MCF 10A (cell line): ENCODE results near the gene DNAH17. TPM values are rescaled to one million over a fixed set of nuclear protein-coding genes. Genes with fewer than 3 reads are reported as not detected.

ENCODE experiments used
- BruUV-seq: library from RNA; stranded (reverse); fragments of 400-500 nt; replicated peaks from 2 replicates; lab custom pipeline; 2021; lab: Mats Ljungman, UMichigan
- CTCF ChIA-PET: fragments of 300-600 bp; sonication (Branson Sonifier 250); formaldehyde crosslinking; extraction: SDS; loops from one replicate; lab custom pipeline; 2021; ENCODE audit warnings: antibody characterized with exemption, inconsistent platforms; lab: Yijun Ruan, JAX
- POLR2A ChIA-PET: fragments of 300-600, 350-650 bp; sonication (Branson Sonifier 250); formaldehyde crosslinking; extraction: SDS; loops from one replicate; lab custom pipeline; 2020; ENCODE audit warnings: antibody characterized with exemption, inconsistent platforms; lab: Yijun Ruan, JAX
- DNase-seq: peaks from one replicate; pipeline ENCODE4 v3.0.0-alpha.2; 2018; ENCODE audit not compliant: unreplicated experiment
- H3K27ac Mint-ChIP-seq: one replicate; pipeline ENCODE4 v1.8.0; 2022; ENCODE audit warnings: mild to moderate bottlenecking, low read depth, mixed read lengths; ENCODE audit not compliant: unreplicated experiment
- H3K27me3 Mint-ChIP-seq: one replicate; pipeline ENCODE4 v1.8.0; 2022; ENCODE audit warnings: mixed read lengths; ENCODE audit not compliant: insufficient read depth, unreplicated experiment
- H3K36me3 Mint-ChIP-seq: one replicate; pipeline ENCODE4 v1.8.0; 2022; ENCODE audit warnings: mild to moderate bottlenecking, moderate library complexity, mixed read lengths; ENCODE audit not compliant: insufficient read depth, unreplicated experiment
- H3K4me1 Mint-ChIP-seq: one replicate; pipeline ENCODE4 v1.8.0; 2022; ENCODE audit warnings: mixed read lengths; ENCODE audit not compliant: insufficient read depth, unreplicated experiment
- H3K4me3 Mint-ChIP-seq: one replicate; pipeline ENCODE4 v1.8.0; 2022; ENCODE audit warnings: mild to moderate bottlenecking, moderate library complexity, mixed read lengths; ENCODE audit not compliant: unreplicated experiment
- H3K9me3 Mint-ChIP-seq: one replicate; pipeline ENCODE4 v1.8.0; 2022; ENCODE audit warnings: mixed read lengths; ENCODE audit not compliant: unreplicated experiment
- CTCF ChIP-seq: fragments of 200-600 bp; IDR thresholded peaks from one replicate; pipeline ENCODE4 v1.8.0; 2022; ENCODE audit warnings: antibody characterized with exemption, mild to moderate bottlenecking; ENCODE audit not compliant: unreplicated experiment
- intact Hi-C: fragments of 100-400 bp; cut with micrococcal nuclease; formaldehyde crosslinking; loops from 2 replicates; pipeline ENCODE4 v1.14.1; 2022
- total RNA-seq: library from RNA; stranded (reverse); gene quantifications from 2 replicates; pipeline ENCODE4 v1.2.3, GENCODE V29; 2022

DNAH17 gene
- total RNA-seq, 1 experiment from 2014 or later, result not detected

DNA sequence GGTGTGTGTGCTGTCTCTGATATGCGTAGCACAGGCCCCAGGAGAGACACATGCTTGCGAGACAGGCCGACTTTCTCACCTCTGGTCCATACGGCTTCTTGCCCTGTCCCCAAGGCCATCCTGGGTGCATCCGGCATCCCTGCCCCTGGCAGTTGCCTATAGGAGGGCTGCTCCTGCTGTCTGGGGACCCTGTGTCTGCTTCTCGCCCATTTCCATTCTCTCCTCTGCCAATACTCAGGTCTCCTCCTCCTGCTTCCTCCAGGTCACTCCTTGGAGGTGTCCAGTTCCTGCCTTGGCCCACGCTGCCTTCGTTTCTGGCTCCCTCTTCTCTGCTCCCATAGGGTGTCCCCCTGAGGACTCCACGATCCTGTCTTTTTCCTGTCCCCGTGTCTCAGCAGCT is 89.0 kb downstream of the DNAH17 start:
- Mint-ChIP-seq H3K4me3 (no peak overlapping the region), H3K4me1 (no peaks in the 10 kb centered on the region), H3K36me3 (no peaks in the 10 kb centered on the region), H3K27me3 (peaks cover 29% of the 10 kb centered on the region), H3K9me3 (no peaks in the 10 kb centered on the region), H3K27ac (no peak overlapping the region)
- no peak for TF ChIP-seq CTCF
- ChIA-PET CTCF (interaction anchor here (0.6 to 0.9 kb wide), 2 partner anchors 90 to 221 kb away, joined by 3 read pairs; no protein-coding TSS in a partner anchor), POLR2A (no interaction called here)
- BruUV-seq, result no TSS peak
- no peak for DNase-seq
- intact Hi-C loops, result no loop called here

DNA sequence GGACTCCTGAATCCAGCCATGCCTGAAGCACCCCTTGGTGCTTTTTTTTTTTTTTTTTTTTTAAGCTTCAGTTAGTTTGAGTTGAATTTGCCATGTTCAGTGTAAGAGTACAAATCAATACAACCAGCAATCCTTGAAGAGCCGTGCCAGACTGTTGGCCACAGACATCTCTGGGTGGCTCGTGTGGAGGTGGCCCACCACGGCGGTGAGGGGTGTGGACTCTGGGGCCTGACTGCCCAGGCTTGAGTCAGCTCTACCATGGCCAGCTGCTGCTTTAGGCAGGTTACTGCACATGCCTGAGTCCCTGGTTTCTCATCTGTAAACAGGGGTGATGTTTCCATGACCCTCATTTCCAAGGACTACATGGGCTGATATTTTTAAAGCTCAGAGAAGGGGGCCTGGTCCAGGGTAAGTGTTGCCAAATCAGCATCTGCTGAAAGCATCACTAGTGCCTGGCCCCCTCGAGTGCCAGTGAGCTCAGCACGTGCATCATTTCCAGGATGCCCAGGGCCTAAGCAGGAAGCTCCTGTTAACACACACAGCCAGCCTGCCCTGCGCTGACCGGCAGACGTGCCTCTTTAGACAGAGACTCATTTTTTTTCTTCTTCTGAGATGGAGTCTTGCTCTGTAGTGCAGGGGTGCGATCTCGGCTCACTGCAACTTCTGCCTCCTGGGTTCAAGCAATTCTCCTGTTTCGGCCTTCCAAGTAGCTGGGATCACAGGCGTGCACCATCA is 90.1 kb downstream of the DNAH17 start:
- intact Hi-C loops, result no loop called here
- ChIA-PET CTCF (interaction anchor here (0.9 to 1.3 kb wide), 3 partner anchors 10 to 1121 kb away, joined by 3 to 6 read pairs (median 3); no protein-coding TSS in a partner anchor), POLR2A (no interaction called here)
- Mint-ChIP-seq H3K9me3 (no peaks in the 10 kb centered on the region), H3K27me3 (peaks cover 39% of the 10 kb centered on the region), H3K4me3 (no peak overlapping the region), H3K36me3 (no peaks in the 10 kb centered on the region), H3K27ac (no peak overlapping the region), H3K4me1 (no peaks in the 10 kb centered on the region)
- DNase-seq, result no peak
- BruUV-seq, result no TSS peak
- TF ChIP-seq CTCF, result no peak

DNA sequence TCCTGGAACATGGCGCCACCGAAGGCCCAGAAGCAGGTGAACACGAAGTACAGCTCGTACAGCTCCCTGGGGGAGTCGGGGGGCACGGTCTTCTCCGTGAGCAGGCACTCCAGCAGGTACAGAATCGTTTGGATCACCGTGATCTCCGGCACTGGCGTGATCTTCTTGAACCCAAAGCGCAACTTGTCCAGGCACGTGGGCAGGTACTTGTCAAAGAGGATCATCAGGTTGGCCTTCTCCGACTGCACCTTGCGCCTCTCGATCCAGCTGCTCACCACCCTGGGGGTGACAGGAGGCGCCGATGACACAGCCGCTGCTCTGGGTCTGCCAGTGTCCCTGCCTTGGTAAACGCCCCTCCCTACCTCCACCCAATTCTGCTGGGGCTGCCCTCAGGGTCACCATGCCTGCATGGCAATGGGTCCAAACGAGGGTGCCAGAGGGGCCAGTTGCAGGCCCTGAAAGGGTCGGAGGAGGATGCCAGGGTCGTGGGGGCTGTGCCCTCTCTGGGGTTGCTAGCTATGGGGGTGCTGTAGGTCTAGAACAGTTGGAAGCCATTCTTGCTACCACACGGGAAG is 90.9 kb downstream of the DNAH17 start:
- Mint-ChIP-seq H3K36me3 (no peaks in the 10 kb centered on the region), H3K27me3 (peaks cover 42% of the 10 kb centered on the region), H3K4me1 (no peaks in the 10 kb centered on the region), H3K27ac (no peak overlapping the region), H3K4me3 (no peak overlapping the region), H3K9me3 (no peaks in the 10 kb centered on the region)
- no TSS peak for BruUV-seq
- CTCF ChIA-PET, result interaction anchor here (0.9 to 1.3 kb wide), 2 partner anchors 11 to 1122 kb away, joined by 3 to 6 read pairs; no protein-coding TSS in a partner anchor
- no peak for DNase-seq
- intact Hi-C loops, result no loop called here
- POLR2A ChIA-PET, result no interaction called here
- no peak for TF ChIP-seq CTCF

- Mint-ChIP-seq H3K27ac (no peak overlapping the region), H3K4me3 (no peak overlapping the region), H3K4me1 (no peaks in the 10 kb centered on the region), H3K27me3 (peaks cover 39% of the 10 kb centered on the region), H3K36me3 (no peaks in the 10 kb centered on the region), H3K9me3 (no peaks in the 10 kb centered on the region)
- ChIA-PET CTCF (no interaction called here), POLR2A (no interaction called here)
- DNase-seq, result no peak
- intact Hi-C loops, result no loop called here
- no peak for TF ChIP-seq CTCF
- BruUV-seq, result no TSS peak
Observed at GRCh38 chr17:78485290-78486168, 91.7 kb downstream of the DNAH17 start.
